ENCODE results near the gene TRAPPC2L. TPM values are rescaled to one million over a fixed set of nuclear protein-coding genes. Genes with fewer than 3 reads are reported as not detected.
"Not testable (repeated sequence)": the region's sequence is repeated elsewhere in the genome, so short reads cannot be mapped to it uniquely, and the experiment has no call there.

TRAPPC2L gene
- total and polyA plus RNA-seq, 4 donors: 34.2 to 106 (median 48.5) TPM

DNA sequence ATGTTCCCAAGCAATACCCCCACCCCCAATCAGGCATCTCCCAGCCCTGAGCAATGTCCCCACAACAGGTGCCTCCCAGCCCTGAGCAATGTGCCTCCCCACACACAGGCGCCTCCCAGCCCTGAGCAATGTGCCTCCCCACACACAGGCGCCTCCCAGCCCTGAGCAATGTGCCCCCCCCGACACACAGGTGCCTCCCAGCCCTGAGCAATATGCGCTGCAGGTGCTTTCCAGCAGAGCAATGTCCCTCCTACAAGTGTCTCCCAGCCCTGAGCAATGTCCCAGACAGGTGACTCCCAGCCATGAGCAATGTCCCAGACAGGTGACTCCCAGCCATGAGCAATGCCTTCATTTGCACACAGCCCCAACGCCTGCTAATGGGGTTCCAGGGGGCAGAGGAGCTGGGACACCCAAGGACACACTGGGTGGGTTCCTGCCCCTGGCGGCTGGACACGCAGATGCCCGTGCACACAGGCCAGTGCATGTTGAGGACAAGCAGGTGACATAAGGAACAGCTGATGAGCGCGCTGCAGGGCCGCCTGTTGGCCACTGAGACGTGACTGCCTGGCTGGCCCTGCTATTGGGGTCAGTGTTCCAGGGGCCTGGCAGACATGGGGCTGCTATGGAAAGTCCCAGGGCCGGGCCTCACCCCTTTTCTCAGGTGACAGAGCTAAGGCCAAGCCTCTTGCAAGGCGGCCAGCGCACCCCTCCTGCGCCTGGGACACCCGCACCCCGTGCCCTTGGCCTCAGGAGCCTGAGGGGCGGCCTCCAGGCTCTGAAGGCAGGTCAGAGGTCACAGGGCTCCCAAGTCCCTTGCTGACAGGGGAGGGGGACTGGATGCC, 36.4 kb downstream of the TRAPPC2L start:
- no peak for TF ChIP-seq CTCF (IDR thresholded peaks at IDR 0.05; ENCODE audit: control extremely low read depth, extremely low read depth)
- H3K4me3 ChIP-seq: no peak overlapping the region
- WGBS, 2 donors: 92 to 98% methylated on average over 19 of the region's 19 CpGs
- H3K27me3 ChIP-seq (ENCODE audit: control insufficient read depth in 3 of 3, insufficient read depth in 3 of 3, low read length in 2 of 3): no peaks in the 10 kb centered on the region
- H3K9ac ChIP-seq (ENCODE audit: insufficient read depth in 1 of 2, low read length in 2 of 2): no peak overlapping the region
- no peak overlapping the region for H3K27ac ChIP-seq (ENCODE audit: low read depth in 1 of 2, low read length in 1 of 2)
- no peaks in the 10 kb centered on the region for H3K4me1 ChIP-seq (ENCODE audit: control insufficient read depth in 5 of 5, insufficient read depth in 5 of 5, low read length in 5 of 5)
- no peaks in the 10 kb centered on the region for H3K9me3 ChIP-seq (ENCODE audit: control insufficient read depth in 4 of 4, insufficient read depth in 3 of 4, low read length in 3 of 4)
- no peak for ATAC-seq (ENCODE audit: insufficient read depth, low FRiP score)
- H3K36me3 ChIP-seq (ENCODE audit: control insufficient read depth in 4 of 4, insufficient read depth in 4 of 4, low read length in 4 of 4): peaks cover 0 to 14% (median 0%) of the 10 kb centered on the region in 4 donors
- no peak for DNase-seq

GRCh38 chr16:88894266-88894665, 37.3 kb downstream of the TRAPPC2L start:
- not testable (repeated sequence) for H3K27ac ChIP-seq (ENCODE audit: low read depth in 1 of 2, low read length in 1 of 2); ATAC-seq (ENCODE audit: insufficient read depth, low FRiP score); H3K4me3 ChIP-seq; H3K27me3 ChIP-seq (ENCODE audit: control insufficient read depth in 3 of 3, insufficient read depth in 3 of 3, low read length in 2 of 3); H3K9me3 ChIP-seq (ENCODE audit: control insufficient read depth in 4 of 4, insufficient read depth in 3 of 4, low read length in 3 of 4); H3K9ac ChIP-seq (ENCODE audit: insufficient read depth in 1 of 2, low read length in 2 of 2); DNase-seq; H3K4me1 ChIP-seq (ENCODE audit: control insufficient read depth in 5 of 5, insufficient read depth in 5 of 5, low read length in 5 of 5)
- WGBS, 2 donors: 75 to 98% methylated on average over 4 of the region's 6 CpGs
- peaks cover 0 to 14% (median 0%) of the 10 kb centered on the region in 4 donors for H3K36me3 ChIP-seq (ENCODE audit: control insufficient read depth in 4 of 4, insufficient read depth in 4 of 4, low read length in 4 of 4)

GRCh38 chr16:88894681-88895300, 37.9 kb downstream of the TRAPPC2L start:
- Histone ChIP-seq H3K9me3 (ENCODE audit: control insufficient read depth in 4 of 4, insufficient read depth in 3 of 4, low read length in 3 of 4) (no peaks in the 10 kb centered on the region), H3K9ac (ENCODE audit: insufficient read depth in 1 of 2, low read length in 2 of 2) (no peak overlapping the region), H3K4me3 (no peak overlapping the region), H3K27me3 (ENCODE audit: control insufficient read depth in 3 of 3, insufficient read depth in 3 of 3, low read length in 2 of 3) (no peaks in the 10 kb centered on the region), H3K4me1 (ENCODE audit: control insufficient read depth in 5 of 5, insufficient read depth in 5 of 5, low read length in 5 of 5) (peaks cover 0 to 8% (median 0%) of the 10 kb centered on the region in 5 donors), H3K36me3 (ENCODE audit: control insufficient read depth in 4 of 4, insufficient read depth in 4 of 4, low read length in 4 of 4) (peaks cover 0 to 14% (median 0%) of the 10 kb centered on the region in 4 donors), H3K27ac (ENCODE audit: low read depth in 1 of 2, low read length in 1 of 2) (no peak overlapping the region)
- ATAC-seq (ENCODE audit: insufficient read depth, low FRiP score) (no peak), DNase-seq (no peak)
- 73 to 76% methylated on average over 19 to 21 of the region's 21 CpGs for WGBS, 2 donors
- TF ChIP-seq CTCF (IDR thresholded peaks at IDR 0.05; ENCODE audit: control extremely low read depth, extremely low read depth): no peak

DNA sequence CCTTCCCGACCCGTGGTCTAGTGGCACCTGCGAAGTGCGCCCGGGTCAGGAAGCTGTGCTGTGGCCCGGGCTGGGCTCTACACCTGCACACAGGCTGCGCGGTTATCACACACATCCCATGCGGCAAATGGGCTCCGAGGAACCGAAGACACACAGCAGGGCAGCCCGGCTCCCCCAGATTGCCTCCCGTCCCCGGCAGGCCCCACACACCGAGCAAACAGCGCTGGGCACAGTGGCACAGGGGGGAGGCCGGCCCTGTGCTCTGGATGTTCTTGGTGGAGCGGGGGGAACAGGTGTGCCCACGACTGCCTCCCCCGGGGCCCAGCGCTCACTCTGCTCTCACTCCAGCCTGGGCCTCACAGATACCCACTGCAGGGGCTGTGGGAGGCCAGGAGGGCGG, 38.4 kb downstream of the TRAPPC2L start:
- DNase-seq: no peak

More for the DNA sequence above, 38.4 kb downstream of the TRAPPC2L start:
- H3K9ac ChIP-seq (ENCODE audit: insufficient read depth in 1 of 2, low read length in 2 of 2): no peak overlapping the region
- H3K9me3 ChIP-seq (ENCODE audit: control insufficient read depth in 4 of 4, insufficient read depth in 3 of 4, low read length in 3 of 4): no peaks in the 10 kb centered on the region
- no peak overlapping the region for H3K4me3 ChIP-seq
- H3K27ac ChIP-seq (ENCODE audit: low read depth in 1 of 2, low read length in 1 of 2): no peak overlapping the region
- H3K36me3 ChIP-seq (ENCODE audit: control insufficient read depth in 4 of 4, insufficient read depth in 4 of 4, low read length in 4 of 4): peaks cover 0 to 14% (median 0%) of the 10 kb centered on the region in 4 donors
- WGBS, 2 donors: 95% methylated on average over 22 of the region's 22 CpGs
- no peaks in the 10 kb centered on the region for H3K27me3 ChIP-seq (ENCODE audit: control insufficient read depth in 3 of 3, insufficient read depth in 3 of 3, low read length in 2 of 3)
- peaks cover 0 to 14% (median 0%) of the 10 kb centered on the region in 5 donors for H3K4me1 ChIP-seq (ENCODE audit: control insufficient read depth in 5 of 5, insufficient read depth in 5 of 5, low read length in 5 of 5)
- no peak for ATAC-seq (ENCODE audit: insufficient read depth, low FRiP score)
- TF ChIP-seq CTCF (IDR thresholded peaks at IDR 0.05; ENCODE audit: control extremely low read depth, extremely low read depth): no peak

Measured in lung (tissue), 12 donors.